ENCODE measurements around the gene SORCS2. TPM values are rescaled to one million over a fixed set of nuclear protein-coding genes. Genes with fewer than 3 reads are reported as not detected.

The SORCS2 gene
- total RNA-seq, 1 donor from 2014 or later, result 13.4 TPM

GRCh38 chr4:7377223-7377865 is 185.0 kb downstream of the SORCS2 start:
- peak; percentile 74 for DNase-seq

DNA sequence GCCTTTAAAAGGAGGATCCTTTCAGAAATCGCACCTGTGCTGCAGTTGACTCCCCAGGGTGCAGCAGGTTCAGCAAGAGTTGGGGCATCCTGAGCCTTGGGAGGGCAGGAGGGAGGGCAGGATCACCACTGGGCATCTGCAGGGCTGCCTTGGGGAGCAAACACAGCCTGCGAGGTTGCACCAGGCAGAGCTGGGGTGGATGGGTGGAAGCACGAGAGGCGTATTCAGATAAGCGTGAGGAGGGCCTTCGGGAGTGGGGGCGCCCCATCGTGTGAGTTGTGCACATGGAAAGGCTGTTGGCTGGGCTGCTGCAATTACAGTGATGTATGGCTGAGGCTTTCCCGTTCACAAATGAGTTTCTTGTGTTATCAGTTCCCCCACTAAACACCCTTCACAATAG is 186.8 kb downstream of the SORCS2 start:
- DNase-seq, result no peak

GRCh38 chr4:7379719-7380118 is 187.4 kb downstream of the SORCS2 start:
- DNase-seq, result peak; percentile 44

GRCh38 chr4:7381221-7381889 is 189.0 kb downstream of the SORCS2 start:
- DNase-seq, result no peak

DNA sequence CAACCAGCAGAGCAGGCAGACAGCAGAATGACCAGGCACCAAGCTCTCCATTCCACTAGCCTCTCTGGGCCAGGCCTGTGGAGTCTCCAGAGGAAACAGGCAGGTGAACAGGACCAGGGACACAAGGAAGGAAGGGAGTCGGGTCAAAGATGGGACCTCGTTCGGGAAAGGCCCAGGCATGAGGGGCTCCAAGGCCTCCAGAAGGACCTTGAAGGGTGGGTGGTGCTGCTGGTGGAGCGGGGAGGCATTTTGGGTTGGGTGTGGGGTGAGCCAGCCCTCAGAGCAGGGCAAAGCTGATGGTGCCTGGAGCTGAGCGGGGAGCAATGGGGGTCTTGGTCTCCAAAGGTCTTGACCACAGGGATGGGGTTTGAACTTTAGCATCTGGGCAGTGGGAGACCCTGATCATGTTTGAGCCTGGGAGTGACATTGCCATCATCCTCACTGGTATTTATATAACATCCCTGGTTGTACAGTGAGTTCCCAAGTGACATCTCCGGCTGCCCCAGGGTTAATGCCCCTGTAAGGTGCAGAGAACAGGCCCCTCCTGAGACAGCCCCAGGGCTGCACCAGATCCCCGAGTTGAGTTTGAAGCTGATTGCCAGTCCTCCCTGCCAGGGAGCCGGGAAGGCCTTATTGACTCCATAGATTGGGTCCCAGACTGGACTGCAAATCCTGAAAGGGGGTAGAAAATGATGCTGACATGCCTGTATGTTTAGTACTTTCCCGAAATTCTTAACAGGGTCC is 189.7 kb downstream of the SORCS2 start:
- DNase-seq, result no peak

DNA sequence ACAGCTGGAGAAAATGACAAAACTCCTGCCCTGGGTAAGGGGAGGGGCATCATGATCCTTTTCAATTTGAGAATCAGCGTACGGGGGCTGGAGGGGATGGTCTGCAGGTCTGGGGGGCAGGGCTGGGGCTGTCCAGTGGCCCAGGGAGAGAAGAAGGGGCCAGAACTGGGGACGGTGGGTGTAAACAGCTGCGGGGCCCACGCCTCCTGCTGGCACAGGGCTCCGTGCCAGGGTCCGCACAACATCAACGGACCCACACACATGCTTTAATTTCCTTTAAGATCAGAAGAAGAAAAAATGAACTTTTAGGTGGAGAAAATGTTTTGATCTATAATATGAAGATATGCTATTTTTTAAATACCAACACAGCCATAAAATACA is 190.3 kb downstream of the SORCS2 start:
- DNase-seq, result no peak

GRCh38 chr4:7383266-7383665 is 190.9 kb downstream of the SORCS2 start:
- no peak for DNase-seq

GRCh38 chr4:7384003-7384928 is 191.9 kb downstream of the SORCS2 start:
- no peak for DNase-seq

DNA sequence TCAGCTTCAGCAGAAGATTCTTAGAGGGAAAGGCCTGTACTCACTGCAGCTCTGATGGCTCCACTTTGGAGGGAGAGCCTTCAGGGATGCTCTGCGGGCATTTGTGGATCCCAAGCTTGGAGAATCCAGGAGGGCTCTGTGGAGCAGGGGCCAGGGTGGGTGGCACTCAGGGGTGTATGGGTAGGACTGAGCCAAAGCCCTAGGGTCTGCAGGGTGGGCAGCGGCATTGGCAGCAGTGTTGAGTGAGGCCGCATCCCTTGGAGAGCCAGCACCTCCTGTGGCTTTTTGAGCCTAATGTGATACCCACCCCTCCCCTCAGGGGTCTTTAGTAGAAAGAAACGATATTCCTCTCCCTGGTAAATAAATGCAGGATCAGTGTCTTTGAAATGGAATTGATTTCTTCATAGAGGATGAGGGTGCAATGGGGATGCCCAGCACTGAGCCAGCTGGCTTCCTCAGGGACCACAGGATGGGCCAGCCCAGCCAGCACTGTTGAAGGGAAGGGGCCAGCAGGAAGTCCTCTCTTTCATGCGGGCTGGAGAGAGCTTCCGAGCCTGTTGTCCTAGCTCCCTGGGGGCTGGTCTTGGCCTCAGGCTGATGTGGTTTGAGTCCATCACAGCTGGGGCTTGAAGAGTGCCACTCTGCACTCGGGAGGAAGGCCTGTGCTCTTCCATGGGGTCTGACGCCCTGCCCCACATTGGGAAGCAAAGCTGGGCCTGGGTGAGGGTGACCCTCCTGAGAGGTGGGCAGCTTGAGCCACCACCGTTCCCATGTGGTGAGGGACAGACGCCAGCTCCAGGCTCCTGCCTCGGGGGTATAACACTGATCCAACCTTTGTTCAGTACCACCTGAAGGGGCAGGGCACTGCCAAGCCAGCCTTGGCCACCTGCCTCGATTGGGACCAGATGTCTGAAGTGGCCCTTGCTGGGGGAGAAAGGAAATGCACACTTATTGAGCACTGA is 192.9 kb downstream of the SORCS2 start:
- DNase-seq, result no peak

DNA sequence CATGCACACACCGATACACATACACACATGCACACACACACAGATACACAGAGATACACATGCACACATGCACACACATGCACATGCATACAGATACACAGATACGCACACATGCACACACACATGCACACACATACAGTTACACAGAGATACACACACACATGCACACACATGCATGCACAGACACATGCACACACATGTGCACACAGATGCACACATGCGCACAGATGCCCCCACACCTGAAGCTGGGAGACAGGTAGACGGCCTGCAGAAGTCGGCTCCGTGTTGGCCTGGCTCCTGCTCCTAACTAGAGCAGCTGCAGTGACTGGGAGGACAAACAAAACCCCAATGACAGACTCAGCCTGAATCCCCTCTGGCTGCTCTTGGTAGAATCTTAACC is 195.6 kb downstream of the SORCS2 start:
- DNase-seq, result no peak

DNA sequence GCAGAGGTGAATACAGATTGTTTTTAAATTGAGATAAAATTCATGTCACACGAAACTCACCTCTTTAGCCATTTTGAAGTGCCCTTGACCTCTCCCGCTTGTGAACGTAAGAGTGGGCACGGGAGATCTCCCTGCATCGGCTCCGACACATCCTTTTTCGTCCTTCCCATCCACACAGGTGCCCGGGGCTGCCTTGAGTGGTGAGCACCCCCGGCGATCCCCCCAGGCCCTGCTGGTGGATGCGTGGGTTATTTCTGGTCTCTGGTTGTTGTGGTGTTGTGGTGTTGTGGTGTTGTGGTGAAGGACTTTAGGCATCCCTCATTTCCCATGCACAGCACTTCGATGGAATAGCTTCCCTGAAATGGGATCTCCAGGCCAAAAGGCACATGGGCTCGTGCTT is 196.3 kb downstream of the SORCS2 start:
- no peak for DNase-seq

DNA sequence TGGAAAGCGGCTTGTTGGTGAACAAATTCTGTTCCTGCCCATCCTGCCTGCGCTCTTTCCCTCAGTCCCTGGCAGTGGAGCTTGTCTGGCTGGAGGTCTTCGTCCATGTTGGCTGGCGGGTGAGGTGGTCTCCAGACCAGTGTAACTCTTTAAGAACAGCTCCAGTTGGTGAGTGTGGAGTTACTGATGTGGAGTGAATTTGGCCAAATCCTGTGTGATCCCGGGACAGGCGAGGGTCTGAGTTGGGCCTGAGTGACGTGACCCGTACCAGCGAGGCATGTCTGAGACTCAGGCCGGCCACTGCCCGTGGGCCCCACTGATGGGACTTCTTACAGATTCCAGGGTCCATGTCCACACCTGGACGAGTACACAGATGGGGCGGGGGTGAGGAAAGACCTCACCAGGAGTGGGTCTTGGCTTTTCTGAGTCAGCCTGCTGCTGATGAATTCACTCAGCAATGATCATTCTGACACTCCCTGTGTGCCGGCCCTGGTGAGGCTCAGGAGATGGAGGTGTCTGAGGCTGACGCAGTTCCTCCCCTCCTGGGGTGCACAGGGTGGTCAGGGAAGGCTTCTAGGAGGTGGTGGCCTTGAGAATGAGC is 196.9 kb downstream of the SORCS2 start:
- DNase-seq, result no peak

DNA sequence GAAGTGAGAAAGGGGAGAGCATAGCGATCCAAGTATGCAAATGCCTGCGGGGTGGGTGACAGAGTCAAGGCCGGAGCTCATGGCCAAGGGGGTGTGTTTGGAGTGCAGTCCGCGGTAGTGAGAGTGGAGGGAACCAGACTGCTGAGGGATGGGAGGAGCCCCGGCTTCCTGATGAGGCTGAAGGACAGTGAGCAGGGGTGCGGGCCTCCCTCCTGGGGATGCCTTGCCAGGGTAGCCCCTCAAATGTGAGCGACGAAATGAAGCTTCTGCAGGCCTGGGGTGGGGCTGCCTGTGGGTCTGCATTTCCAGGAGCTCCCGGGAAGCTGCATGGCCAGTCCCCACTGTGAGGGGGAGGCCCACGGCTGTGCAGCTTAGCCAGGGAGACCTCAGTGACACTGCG is 197.4 kb downstream of the SORCS2 start:
- DNase-seq, result no peak

GRCh38 chr4:7390336-7390735 is 198.0 kb downstream of the SORCS2 start:
- no peak for DNase-seq

- DNase-seq, result no peak
Measured at GRCh38 chr4:7390906-7391636, 198.7 kb downstream of the SORCS2 start.

DNA sequence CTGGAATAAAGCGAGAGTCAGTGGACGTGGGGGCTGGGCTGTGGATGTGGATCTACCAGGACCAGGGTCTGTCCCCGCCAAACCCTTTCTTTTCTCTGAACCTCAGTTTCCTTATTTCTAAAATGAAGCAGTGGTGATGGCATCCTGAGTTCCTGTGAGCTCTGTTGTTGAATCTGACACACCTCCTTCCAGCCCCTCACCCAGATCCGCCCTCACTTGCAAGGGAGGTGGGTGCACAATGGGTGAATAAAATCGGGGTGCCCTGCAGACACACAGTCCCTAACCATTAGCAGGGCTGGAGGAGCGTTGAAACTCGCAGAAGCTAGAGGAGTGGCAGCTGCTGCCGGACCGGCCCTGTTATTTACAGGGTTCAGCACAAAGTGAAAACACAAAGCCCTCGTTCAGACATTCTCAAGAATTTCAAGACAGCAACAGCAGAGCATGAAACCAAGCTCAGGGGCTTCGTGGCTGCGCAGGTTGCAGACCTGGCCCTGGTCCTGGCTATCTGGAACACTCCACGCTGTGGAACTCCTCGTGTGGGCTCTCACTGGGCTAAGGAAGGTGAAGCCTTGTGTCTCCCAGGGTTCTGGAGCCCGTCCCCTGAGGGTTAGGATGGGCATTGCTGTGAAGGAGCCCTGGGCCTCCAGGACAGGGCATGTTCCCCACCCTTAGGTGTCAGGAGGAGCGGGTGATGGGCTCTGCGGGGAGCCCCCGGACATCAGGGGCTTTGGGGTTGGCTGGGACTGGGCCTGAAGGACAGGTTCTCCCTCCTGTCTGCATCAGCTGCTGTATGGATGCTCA is 199.5 kb downstream of the SORCS2 start:
- DNase-seq, result no peak

GRCh38 chr4:7392438-7393421 is 200.4 kb downstream of the SORCS2 start:
- peak; percentile 76 for DNase-seq
